GM13977 (cell line): Measurements from ENCODE around the gene FBXO21.

ENCODE experiments used
- DNase-seq: peaks from one replicate; pipeline ENCODE4 v3.0.0; 2012; ENCODE audit warnings: low spot score
- CTCF ChIP-seq: IDR thresholded peaks from 2 replicates; pipeline ENCODE4 v1.5.1; 2012; ENCODE audit warnings: mild to moderate bottlenecking, control low read depth; ENCODE audit not compliant: insufficient read depth; ENCODE audit errors: extremely low read depth, missing control alignments
- in situ Hi-C: fragments of 300-500 bp; cut with MboI; formaldehyde crosslinking; loops from one replicate; pipeline ENCODE4 v1.12.0; 2022; ENCODE audit warnings: low sequenced_read_pairs, low pct_unique_long_range_greater_than_20kb, mixed read lengths, inconsistent platforms; ENCODE audit not compliant: unreplicated experiment

The FBXO21 gene

DNA sequence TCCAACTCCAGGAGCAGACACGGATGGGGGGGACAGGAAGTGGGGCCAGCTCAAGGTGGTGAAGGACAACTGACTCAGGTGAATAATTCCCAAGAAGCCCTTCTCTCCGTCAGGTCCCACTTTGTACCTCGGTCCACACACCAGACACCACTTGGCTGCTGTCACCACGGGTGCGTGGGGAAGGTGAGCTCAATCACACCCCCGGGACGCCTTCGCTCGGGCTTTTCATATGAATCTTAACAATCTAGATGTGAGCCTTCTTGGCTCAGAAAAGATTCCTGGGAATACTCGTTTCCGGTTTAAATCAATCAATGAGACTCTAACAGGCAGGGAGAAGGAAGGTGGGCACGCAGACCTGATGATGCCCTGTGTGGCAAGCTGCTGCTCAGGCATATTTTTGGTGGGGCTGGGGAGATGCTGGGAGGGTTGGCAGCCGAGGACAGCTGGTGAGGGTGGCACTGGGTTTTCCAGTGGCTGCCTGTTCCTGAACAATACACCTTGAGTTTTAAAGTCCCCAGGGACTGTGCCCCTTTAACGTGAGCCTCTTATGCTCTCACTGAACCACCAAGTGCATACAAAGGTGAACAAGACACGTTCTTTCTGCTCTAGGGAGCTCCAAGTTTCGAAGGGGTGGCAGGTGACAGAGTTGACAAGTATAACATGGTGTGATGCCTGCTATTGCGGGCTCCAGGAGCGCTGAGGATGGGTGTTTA, 96.2 kb downstream of the FBXO21 start:
- in situ Hi-C loops: no loop called here
- TF ChIP-seq CTCF: no peak
- DNase-seq: no peak

DNA sequence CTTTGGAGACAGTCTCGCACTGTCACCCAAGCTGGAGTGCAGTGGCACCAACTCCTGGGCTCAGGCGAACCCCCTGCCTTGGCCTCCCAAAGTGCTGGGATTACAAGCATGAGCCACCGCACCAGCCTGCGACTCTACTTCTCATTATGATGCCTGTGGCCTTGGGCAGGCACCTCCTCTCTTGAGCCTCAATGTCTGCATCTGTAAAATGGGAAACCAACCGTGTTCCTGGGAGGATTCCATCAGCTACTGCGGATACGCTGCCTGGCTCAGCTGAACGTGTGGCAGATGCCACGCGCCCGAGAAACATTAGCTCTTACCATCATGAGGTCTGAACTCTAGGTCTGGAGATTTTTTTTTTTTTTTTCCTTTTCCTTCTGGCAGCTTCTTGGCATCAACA, 96.8 kb downstream of the FBXO21 start:
- no peak for DNase-seq
- no peak for TF ChIP-seq CTCF
- in situ Hi-C loops: no loop called here

DNA sequence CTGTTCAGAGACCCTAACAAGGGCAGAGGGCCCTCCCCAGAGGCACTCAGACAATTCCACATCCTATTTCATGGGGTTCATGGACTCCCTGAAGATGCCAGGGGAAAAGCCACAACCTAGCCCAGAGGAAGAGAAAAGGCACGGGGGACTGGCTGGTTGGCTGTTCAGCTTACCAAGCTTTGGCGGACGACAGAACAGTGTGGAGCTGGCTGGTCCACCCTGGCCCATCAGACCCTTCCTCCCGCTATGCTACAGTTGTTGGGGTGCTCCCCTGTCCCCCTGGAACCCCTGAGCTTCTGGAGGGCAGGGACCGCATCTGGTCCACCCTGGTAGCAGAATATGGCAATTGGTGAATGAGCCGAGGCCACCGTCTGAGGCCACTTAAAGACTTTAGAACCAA, 97.4 kb downstream of the FBXO21 start:
- in situ Hi-C loops: no loop called here
- no peak for DNase-seq
- TF ChIP-seq CTCF: no peak

DNA sequence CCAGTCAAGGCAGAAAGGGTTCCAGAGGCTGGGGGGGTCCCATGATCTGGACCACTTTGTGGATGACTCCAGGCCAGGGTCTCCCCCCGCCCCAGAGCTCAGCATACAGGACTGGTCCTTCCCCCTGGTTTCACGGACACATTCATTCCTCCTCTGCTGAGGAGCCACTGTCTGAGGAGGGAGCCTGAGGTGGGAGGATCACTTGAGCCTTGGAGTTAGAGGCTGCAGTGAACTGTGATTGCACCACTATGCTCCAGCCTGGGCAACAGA, 97.8 kb downstream of the FBXO21 start:
- in situ Hi-C loops: no loop called here
- no peak for DNase-seq
- no peak for TF ChIP-seq CTCF
